CD4-positive, alpha-beta T cell treated with Interleukin-10 for 1 hour (primary cell): ENCODE measurements around the gene EPS8L1.
"Not testable (repeated sequence)": the region's sequence is repeated elsewhere in the genome, so short reads cannot be mapped to it uniquely, and the experiment has no call there.

ENCODE experiments used
- DNase-seq: peaks from one replicate; pipeline ENCODE4 v3.0.0-alpha.2; 2020

Gene EPS8L1

DNA sequence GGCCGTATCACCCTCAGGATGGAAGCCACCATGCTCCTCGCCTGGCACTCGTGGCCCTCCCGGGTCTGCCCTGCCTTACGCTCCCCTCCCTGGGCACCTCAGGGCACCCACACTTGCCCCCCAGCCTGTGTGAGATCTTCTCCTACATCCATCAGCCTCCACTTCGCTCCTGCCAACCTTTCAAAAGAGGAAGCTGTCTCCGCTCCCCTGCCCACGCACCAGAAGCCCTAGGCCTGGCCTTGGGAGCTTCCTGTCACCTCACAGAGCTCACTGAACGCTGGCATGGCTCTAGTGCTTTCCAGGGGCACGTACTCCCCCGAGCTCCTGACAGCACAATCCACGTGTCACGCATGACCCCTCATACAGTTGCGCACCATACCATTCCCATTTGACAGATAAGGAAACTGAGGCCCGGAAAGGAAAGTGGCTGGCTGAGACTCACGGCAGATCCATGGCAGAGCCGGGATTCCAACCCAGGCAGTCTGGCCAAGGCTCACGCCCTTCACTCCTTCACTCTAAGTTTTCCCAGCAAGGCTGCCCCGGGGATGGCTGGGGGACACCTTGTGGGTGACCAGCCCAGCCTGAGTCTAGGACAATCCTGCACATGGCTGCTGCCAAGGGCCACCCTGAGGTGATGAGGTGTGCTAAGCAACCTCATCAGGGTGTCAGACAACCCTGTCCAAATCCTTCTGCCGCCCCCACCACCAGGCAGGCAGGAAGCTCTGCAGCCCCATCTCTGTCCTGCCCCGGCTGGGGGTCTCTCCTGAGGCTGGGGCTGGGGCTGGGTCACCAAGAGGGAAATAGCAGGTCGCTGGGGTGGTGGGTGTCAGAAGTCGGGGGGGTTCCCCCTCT lies 22.4 kb downstream of the EPS8L1 start:
- DNase-seq, result no peak

DNA sequence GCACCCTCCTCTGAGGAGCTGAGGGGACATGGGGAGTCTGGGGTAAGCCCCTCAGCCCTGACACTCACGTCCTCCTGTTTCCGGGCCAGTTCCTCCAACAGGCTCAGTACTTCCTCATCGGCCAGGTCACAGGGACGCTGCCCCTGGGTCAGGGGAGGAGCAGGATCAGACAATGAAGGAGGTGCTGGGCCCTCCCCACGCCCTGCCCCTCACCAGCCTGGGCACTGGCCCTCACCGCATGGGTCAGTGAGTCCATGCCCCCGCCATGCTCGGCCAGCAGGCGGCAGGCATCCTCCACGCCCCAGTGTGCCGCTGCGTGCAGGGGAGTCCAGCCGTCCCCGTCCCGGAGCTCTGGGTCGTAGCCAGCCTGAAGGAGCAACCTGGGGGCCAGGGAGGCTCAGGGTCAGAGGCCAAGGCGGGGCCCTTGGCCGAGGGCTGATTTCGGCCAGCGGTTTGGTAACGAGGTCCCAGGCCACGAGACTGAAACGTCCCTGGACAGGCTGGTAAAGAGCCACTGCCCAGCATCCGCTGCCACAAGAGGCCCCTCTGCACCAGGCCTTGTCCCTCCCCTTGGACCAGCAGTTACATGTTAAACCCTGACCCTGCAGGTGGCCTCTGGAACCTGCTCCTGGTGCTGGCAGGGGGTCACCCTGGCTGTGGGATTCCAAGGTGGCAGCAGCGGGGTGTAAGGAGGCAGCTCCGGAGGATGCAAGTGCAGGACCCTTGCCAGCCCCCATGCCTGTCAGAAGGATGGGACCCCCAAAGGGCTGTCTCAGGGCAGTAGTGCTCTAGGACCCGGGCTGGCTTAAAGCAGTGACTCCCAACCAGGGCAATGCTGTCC lies 23.3 kb downstream of the EPS8L1 start:
- no peak for DNase-seq

DNA sequence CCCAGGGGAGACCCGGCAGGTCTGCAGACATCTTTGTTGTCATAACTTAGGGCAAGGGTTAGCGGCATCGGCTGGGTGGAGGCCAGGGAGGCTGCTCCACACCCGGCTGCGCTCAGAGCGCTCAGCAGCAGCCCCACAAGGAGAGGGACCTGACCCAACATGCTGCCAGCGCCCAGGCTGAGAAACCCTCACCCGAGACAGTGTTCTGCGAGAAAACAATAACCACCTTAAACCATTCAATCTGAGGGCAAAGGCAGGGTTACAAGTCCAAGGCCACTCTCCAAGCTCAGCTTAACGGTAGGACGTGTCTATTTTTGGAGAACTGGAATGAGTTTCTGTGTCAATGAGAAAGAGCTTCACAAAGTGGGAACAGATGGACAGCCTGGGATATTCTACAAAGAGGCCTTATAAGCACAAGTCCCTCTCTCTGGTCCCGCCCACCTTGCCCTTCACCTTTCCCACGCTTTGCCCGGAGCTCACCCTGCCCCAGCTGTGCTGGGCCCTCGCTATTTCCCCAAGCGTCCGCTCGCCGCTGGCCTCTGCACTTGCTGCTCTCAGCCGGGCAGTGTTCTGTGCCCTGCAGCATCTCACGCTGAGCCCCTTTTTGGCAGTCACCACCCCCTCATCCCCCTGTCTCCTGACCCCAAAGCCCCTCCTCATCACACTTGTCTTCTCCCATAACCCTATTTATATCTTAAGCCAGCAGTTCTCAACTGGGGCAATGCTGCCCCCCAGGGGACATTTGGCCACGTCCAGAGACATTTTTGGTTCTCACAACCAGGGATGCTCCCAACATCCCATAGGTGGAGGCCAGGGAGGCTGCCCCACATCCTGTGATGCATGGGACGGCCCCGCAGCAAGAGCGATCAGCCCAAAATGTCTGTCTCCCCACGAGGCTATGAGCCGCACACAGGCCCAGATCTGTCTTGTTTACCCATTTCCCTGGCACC lies 24.2 kb downstream of the EPS8L1 start:
- DNase-seq, result no peak

DNA sequence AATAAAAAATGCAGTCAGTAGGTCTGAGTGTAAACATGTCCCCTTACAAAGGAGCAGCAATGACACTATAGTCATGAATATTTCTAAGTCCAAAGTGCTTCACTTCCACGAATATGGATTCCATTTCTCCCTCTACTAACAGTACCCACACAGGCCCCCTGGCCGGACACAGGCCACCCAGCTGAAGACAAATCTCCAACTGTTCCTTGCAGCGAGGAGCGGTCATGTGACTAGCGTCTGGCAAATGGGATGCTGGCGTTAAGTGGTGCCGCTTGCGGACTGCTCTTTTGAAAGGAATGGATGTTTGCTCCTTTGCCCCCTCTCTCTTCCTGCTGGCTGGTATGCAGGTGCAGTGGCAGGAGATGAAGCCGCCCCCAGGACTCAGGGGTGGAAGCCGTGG lies 25.6 kb downstream of the EPS8L1 start:
- no peak for DNase-seq

DNA sequence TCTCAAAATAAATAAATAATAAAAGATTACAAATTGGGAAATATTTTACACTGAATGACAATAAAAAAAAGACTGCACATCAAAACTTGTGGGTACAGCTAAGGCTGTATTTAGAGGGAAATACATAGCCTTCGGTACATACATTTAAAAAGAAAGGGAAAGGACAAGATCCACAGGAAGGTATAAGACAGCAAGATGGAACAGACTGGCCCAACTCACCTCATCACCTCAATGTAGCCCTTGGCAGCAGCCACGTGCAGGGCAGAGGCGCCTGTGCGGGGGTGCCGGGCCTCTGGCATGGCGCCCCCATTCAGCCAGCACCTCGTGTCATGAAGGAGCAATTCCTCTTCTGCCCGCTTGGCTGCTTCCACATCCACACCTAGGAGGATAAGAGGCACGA lies 27.5 kb downstream of the EPS8L1 start:
- no peak for DNase-seq

DNA sequence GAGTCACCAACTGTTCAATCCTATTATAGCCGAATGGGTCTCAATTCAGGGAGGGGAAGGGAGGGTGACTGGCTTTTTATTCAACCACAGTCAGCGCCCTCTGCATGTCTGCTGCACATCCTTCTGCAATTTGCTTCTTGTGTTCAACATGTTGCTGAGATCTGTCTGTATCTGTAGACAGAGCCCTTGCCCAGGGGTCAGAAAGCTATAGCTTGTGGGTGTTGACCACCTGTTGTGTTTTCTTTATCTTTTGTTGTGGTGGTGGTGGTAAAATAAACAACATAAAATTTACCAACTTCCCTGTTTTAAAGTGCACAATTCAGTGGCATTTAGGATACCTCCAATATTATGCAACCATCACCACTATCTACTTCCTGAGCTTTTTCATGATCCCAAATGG lies 29.6 kb downstream of the EPS8L1 start:
- DNase-seq, result no peak

DNA sequence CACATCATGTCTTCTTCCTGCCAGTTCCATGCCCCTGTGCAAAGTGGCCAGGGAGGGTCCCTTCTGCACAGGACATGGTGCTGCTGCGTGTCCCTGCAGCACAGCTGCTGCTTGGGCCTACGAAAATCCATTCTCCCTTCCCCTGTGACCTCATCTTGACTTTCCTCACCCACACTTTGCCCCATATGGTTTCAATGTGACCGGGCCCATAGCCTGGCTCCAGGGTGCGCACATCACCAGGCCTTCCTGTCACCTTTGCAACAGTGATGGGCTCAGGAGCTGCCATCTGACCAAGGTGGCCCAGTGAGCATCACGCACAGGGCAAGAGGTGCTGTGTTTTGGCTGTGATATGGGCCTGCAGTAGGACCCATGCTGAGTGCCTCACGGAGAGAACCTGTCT lies 30.9 kb downstream of the EPS8L1 start:
- no peak for DNase-seq

DNA sequence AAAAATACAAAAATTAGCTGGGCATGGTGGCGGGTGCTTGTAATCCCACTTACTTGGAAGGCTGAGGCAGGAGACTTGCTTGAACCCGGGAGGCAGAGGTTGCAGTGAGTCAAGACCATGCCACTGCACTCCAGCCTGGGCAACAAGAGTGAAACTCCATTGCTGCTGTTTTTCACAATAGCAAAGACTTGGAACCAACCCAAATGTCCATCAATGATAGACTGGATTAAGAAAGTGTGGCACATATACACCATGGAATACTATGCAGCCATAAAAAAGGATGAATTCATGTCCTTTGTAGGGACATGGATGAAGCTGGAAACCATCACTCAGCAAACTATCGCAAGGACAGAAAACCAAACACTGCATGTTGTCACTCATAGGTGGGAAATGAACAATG lies 31.6 kb downstream of the EPS8L1 start:
- not testable (repeated sequence) for DNase-seq

DNA sequence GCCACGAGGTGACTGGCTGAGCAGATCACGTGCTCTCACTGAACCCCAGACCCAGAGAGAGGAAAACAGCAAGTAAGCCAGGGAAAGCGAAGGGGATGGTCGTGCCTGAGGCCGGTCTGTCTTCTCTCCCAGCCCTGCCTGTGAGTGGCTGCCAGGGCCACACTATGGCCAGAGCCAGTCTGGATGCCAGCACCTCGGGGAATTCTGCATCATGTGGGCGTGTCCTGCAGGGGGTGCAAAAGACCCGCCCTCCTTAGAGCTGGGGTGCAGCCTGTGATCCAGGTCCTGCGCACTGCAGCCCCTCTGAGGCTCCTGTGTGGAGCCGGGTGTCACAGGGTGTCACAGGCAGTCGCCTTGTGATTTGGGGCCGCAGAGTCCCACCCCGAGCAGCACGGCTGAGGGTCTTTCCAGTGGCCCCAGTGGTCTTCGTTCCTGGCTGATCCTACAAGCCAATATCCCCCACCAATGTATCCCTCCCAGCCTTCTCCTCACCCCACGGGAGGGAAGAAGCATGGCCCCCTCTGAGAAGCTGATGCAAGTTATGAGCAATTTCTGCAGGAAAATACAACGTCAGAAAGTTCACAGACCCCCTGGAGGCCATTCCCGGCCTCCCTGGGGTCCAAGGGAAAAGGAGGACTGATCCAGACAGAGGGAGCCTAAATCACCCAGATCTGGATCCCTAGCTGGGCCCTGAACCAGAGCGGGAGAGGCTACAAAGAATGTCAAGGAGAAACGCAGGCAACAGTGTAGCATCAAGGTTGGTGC lies 34.0 kb downstream of the EPS8L1 start:
- no peak for DNase-seq

DNA sequence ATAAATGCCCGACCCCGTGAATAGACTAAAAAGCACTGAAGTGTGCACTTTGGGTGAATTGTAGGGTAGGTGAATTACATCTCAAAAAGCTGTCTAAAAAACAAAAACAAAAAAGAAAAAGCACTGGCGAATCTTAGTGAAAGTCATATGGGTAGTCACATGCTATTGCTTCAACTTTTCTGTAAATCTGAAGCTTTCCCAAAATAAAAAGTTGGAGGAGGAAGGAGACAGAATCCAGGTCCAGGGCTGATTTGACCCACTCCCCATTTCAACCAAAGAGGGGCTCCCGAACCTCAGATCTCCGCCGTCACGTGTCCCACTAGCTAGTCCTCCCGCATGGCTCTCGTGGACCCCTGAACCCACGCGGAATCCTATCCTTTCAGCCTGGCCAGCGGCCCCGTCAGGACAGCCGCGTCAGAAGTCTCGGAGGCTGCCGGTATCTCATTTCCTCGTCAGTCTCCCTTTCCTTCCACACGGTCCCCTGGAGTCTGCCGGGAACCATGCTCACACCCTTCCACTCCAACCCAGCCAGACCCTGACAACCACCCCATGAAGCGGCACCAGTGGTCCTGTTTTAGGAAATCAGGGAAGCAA lies 35.7 kb downstream of the EPS8L1 start:
- DNase-seq, result no peak

DNA sequence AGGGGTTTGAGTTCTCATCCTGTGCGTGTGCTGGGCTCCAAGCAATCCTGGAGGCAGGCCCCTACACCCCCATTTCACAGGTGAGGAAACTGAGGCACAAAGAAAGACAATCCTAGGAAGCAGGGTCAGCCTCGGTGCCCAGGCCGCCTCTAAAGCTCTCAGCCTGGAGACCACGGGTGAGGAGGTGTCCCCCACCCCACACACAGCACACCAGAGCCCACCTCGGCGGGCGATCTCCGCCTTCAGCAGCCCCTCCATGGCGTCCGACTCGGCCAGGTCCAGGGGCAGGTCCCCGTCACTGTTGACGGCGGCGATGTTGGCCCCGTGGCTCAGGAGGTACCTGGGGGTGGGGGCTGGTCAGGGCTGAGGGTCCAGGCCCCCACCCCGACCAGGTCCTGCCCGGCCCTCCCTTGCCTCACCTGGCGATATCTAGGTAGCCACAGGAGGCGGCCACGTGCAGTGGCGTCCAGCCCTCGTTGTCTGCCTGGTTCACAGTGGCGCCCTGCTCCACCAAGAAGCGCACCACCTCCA lies 36.6 kb downstream of the EPS8L1 start:
- no peak for DNase-seq

DNA sequence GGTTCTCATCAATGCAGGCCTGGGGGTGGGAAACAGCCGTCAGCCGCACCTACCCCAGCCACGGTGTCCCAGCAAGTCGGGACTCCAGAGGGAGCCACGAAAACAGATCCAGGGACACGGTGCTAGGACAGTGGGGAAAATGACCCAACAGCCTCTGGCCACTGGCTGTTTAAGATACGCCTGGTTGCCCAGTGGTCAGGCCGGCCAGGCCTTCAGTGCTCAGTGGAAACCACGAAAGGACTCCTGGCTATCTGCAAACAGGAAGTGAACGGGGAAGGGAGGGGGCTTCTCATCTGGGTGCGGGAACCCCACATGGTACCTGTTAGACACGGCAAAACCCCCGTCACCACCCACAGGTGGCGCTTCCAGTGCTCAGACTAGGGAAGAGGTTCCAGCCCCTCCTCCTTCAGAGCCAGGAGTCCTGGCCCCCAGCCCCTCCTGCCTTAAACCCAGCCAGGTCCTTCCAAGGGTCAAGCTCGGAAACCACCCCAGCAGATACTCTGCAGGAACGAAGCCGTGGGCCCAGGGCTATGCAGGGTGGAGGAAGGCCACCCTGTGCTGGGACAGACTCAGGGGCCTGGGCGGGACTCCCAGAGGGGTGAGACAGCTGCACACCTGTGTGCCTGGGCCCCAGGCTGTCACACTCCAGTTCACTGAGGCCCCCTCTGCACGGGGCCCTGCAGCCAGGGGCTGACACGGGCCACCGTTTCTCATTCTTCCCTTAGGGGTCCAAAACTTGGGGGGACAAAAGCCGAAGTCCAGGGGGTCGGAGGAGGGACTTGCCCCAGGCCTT lies 37.3 kb downstream of the EPS8L1 start:
- DNase-seq, result no peak

DNA sequence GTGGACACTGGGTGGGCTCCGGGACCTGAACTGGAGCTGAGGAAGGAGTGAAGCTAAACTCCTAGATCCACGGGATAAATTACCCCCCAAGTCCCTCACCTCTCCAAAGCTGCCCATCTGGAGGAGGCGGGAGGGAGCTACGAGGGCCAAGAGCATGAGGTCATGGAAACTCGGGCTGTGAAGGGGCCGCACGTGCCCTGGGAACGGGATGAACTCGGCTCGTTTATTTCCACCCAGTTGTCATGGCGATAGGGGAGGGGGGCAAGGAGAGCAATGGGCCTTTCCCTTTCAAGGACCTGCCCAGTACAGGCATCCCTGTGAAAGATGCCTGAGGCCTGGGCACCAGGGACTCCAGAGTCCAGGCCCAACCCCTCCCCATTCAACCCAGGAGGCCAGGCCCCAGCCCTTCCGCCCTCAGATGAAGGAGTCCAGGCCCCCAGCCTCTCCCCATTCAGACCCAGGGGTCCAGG lies 37.9 kb downstream of the EPS8L1 start:
- no peak for DNase-seq

DNA sequence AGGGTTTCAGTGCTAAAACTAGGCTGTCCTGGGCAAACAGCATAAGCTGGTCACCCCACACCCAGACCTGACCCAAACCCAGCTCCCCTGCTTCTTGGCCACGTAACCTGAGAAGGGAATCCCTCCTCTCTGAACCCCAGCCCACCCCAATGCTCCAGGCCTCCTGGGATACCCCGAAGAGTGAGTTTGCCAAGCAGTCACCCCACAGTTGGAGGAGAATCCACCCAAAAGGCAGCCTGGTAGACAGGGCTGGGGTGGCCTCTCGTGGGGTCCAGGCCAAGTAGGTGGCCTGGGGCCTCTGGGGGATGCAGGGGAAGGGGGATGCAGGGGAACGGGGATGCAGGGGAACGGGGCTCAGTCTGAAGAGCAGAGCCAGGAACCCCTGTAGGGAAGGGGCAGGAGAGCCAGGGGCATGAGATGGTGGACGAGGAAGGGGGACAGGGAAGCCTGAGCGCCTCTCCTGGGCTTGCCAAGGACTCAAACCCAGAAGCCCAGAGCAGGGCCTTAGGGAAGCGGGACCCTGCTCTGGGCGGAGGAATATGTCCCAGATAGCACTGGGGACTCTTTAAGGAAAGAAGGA lies 39.0 kb downstream of the EPS8L1 start:
- no peak for DNase-seq

DNA sequence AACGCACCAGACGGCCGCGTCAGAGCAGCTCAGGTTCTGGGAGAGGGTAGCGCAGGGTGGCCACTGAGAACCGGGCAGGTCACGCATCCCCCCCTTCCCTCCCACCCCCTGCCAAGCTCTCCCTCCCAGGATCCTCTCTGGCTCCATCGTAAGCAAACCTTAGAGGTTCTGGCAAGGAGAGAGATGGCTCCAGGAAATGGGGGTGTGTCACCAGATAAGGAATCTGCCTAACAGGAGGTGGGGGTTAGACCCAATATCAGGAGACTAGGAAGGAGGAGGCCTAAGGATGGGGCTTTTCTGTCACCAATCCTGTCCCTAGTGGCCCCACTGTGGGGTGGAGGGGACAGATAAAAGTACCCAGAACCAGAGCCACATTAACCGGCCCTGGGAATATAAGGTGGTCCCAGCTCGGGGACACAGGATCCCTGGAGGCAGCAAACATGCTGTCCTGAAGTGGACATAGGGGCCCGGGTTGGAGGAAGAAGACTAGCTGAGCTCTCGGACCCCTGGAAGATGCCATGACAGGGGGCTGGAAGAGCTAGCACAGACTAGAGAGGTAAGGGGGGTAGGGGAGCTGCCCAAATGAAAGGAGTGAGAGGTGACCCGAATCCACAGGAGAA lies 39.9 kb downstream of the EPS8L1 start:
- DNase-seq, result no peak

DNA sequence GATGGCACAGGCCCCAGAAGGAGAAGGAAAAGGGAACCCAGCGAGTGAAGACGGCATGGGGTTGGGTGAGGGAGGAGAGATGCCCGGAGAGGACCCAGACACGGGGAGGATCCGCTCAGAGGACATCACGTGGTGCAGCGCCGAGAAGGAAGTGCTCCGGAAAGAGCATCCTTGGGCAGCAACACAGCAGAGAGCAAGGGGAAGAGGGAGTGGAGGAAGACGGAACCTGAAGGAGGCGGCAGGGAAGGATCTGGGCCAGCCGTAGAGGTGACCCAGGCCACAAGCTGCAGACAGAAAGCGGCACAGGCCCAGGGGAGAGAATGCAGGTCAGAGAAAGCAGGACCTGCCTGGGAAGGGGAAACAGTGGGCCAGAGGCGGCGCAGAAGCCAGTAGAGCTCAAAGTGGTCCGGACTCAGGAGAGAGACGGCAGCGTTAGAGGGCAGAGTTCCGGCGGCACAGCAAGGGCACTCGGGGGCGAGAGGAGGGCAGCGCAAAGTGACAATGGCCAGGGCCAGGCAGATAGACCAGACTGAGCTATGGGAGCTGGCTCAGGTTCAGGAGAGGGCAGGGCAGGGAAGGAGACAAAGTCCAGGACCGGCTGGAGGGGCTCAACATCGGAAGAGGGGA lies 40.7 kb downstream of the EPS8L1 start:
- peak; percentile 63 for DNase-seq

DNA sequence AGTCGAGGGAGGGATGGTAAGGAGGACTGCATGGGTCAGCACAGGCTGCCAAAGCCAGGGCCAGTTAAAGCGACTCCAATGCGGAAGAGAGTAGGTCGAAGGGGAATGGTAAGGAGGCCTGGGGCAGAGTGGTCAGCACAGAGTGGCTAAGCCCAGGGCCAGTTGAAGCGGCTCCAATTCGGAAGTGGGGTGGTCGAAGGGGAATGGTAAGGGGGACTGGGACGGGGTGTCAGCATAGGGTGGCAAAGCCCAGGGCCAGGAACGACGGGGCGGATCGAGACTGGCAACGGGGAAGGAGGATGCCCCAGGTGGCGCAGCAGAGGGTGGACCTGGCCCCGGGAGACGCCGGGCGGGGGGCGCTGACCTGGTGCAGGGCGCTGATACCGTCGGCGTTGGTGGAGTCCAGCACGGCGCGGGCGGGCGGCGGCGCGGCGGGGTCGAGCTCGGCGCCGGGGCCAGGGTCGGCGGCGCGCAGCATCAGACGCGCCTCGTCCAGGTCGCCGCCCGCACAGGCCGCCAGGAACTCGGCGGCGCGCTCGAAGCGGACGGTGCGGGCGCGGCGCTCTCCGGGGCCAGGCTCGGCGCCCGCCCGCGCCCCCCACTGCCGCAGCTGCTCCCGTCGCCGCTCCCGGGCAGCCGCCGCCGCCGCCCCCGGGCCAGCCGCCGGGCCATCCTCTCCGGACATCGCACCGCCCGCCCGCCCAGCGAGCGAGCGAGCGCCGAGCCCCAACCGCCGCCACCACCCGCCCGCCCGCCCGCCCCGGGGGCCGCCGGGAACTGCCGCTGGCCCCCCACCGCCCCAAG lies 41.4 kb downstream of the EPS8L1 start, which contains the start of gene PPP1R12C:
TSS of gene PPP1R12C (minus strand) at position 779 of the 804 bp plus-strand sequence. CDS start at position 685, 94 bp downstream.
- no peak for DNase-seq
